Coronary artery (tissue), 2 donors: ENCODE results near the gene RAB23.

Experiments used
- DNase-seq: peaks from one replicate; pipeline ENCODE4 v3.0.0-alpha.2; 2017; ENCODE audit warnings: low spot score
- H3K27ac ChIP-seq, 2 donors: fragments of 200-600 bp; sonication (generic); one replicate each; pipeline ENCODE4 v1.5.1; 2016 to 2019
- H3K4me3 ChIP-seq: fragments of 200-600 bp; sonication (generic); 2 replicates; pipeline ENCODE4 v1.5.1; 2016; ENCODE audit warnings: mild to moderate bottlenecking, moderate library complexity
- TF ChIP-seq, protein P1 (sequence below): fragments of 200-600 bp; sonication (generic); IDR thresholded peaks from one replicate; pipeline ENCODE4 v1.5.1; 2019; ENCODE audit warnings: antibody characterized with exemption

Gene RAB23

GRCh38 chr6:57159127-57159526 is 63.0 kb downstream of the RAB23 start:
- Histone ChIP-seq H3K4me3 (no peak overlapping the region), H3K27ac (no peak overlapping the region)
- DNase-seq, result no peak
- TF ChIP-seq, protein P1, sequence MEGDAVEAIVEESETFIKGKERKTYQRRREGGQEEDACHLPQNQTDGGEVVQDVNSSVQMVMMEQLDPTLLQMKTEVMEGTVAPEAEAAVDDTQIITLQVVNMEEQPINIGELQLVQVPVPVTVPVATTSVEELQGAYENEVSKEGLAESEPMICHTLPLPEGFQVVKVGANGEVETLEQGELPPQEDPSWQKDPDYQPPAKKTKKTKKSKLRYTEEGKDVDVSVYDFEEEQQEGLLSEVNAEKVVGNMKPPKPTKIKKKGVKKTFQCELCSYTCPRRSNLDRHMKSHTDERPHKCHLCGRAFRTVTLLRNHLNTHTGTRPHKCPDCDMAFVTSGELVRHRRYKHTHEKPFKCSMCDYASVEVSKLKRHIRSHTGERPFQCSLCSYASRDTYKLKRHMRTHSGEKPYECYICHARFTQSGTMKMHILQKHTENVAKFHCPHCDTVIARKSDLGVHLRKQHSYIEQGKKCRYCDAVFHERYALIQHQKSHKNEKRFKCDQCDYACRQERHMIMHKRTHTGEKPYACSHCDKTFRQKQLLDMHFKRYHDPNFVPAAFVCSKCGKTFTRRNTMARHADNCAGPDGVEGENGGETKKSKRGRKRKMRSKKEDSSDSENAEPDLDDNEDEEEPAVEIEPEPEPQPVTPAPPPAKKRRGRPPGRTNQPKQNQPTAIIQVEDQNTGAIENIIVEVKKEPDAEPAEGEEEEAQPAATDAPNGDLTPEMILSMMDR, result no peak

- TF ChIP-seq, protein P1, result no peak
- H3K27ac ChIP-seq, result no peak overlapping the region
- no peak overlapping the region for H3K4me3 ChIP-seq
- no peak for DNase-seq
Measured at GRCh38 chr6:57158658-57159057, 63.4 kb downstream of the RAB23 start.

- no peak for DNase-seq
- TF ChIP-seq, protein P1, result no peak
- no peak overlapping the region for H3K27ac ChIP-seq
- no peak overlapping the region for H3K4me3 ChIP-seq
Measured at GRCh38 chr6:57147955-57148858, 73.9 kb downstream of the RAB23 start.

DNA sequence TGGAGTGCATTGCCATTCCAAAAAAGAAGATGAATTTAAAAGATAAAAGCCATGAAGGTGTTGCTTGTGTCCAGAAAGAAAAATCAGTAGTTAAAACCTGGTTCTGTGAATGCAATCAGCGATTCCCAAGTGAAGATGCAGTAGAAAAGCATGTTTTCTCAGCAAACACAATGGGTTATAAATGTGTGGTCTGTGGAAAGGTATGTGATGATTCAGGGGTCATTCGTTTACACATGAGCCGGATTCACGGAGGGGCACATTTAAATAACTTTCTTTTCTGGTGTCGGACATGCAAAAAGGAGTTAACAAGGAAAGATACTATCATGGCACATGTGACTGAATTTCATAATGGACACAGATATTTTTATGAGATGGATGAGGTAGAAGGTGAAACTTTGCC is 74.7 kb downstream of the RAB23 start:
- no peak for DNase-seq
- no peak overlapping the region for H3K27ac ChIP-seq
- TF ChIP-seq, protein P1, result no peak
- no peak overlapping the region for H3K4me3 ChIP-seq

DNA sequence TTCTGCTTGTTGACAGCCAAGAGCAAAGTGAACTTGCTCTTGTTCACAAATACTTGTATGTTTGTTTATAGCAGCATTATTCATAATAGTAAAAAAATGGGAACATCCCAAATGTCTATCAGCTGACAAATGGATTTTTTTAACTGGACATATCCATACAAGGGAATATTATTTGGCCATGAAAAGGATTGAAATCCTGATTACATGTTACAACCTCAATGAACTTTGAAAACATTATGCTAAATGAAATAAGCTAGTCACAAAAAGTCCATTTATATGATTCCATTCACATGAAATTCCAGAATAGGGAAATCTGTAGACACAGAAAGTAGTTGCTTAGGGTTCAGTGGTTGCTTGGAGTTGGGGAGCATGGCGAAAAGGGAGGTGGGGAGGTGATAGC is 78.4 kb downstream of the RAB23 start:
- no peak for DNase-seq
- Histone ChIP-seq H3K4me3 (no peak overlapping the region), H3K27ac (no peak overlapping the region)
- TF ChIP-seq, protein P1, result no peak

DNA sequence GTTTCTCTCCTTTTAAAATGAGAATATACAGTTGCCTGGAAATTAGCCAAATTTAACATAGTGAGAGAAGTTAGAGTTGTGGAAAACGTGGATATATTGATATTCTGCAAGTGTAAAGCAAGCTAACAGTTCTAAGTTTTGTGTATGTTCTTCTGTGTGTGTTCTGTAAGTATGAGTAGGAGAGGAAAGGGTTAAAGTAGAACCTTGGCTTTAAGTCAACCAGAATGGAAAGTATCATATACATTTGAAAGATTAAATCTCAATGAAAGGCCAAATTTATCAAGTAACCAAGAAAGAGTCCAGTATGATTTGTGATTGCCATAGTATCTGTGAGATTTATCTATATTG is 80.0 kb downstream of the RAB23 start:
- TF ChIP-seq, protein P1, result no peak
- no peak for DNase-seq
- Histone ChIP-seq H3K4me3 (no peak overlapping the region), H3K27ac (no peak overlapping the region)
